Measurements from ENCODE around the gene SLC35F3. TPM values are rescaled to one million over a fixed set of nuclear protein-coding genes. Genes with fewer than 3 reads are reported as not detected.

The SLC35F3 gene
- total RNA-seq, 6 experiments from 2014 or later: not detected

GRCh38 chr1:234288946-234289345 is 384.5 kb downstream of the SLC35F3 start:
- Histone ChIP-seq H3K9me3 (no peaks in the 10 kb centered on the region), H3K4me3 (no peak overlapping the region), H3K36me3 (no peaks in the 10 kb centered on the region), H3K4me1 (no peaks in the 10 kb centered on the region), H3K27ac (no peak overlapping the region), H3K27me3 (no peaks in the 10 kb centered on the region)
- 48% methylated on average over 2 of the region's 2 CpGs for WGBS (ENCODE audit: insufficient coverage, low coverage, low lambda C conversion rate, missing lambda C conversion rate)
- intact Hi-C loops (cut with DNase I): no loop called here
- ATAC-seq: no peak
- DNase-seq: no peak
- TF ChIP-seq, protein P1, sequence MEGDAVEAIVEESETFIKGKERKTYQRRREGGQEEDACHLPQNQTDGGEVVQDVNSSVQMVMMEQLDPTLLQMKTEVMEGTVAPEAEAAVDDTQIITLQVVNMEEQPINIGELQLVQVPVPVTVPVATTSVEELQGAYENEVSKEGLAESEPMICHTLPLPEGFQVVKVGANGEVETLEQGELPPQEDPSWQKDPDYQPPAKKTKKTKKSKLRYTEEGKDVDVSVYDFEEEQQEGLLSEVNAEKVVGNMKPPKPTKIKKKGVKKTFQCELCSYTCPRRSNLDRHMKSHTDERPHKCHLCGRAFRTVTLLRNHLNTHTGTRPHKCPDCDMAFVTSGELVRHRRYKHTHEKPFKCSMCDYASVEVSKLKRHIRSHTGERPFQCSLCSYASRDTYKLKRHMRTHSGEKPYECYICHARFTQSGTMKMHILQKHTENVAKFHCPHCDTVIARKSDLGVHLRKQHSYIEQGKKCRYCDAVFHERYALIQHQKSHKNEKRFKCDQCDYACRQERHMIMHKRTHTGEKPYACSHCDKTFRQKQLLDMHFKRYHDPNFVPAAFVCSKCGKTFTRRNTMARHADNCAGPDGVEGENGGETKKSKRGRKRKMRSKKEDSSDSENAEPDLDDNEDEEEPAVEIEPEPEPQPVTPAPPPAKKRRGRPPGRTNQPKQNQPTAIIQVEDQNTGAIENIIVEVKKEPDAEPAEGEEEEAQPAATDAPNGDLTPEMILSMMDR (IDR thresholded peaks at IDR 0.05): no peak
- no peak for TF ChIP-seq POLR2A (IDR thresholded peaks at IDR 0.05)

DNA sequence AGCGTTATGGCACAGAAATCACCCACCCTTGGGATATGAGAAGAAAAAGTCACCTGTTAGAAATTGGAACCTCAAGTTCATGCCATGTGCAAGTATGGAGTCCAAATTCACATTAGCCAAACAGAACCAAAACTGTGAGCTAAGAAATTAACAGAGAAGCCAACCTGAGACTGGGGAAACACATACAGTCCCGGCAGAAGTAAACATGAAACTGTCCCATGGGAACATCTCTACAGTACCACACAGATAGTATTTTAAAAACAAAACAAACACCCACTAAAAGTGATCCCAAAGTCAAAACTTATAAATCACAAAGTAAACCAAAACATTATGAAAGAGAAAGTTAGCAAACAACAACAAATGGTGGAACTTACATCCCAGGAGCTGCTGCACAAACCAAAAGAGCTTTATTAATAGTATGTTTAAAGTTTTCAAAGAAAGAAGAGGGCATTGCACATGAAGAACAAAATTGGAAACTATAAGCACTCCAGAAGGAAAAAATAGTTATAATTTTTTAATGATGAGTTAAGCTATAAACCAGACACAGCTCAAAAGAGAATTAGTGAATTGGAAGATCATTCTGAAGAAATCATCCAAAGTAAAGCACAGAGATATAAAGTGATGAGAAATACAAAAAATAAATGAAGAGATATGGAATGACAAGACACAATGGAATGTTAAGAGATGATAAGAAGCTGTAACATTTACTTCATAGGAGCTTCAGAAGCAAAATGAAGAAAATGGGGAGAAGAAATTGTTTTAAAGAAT is 385.2 kb downstream of the SLC35F3 start:
- TF ChIP-seq POLR2A (IDR thresholded peaks at IDR 0.05): no peak
- TF ChIP-seq, protein P1 (IDR thresholded peaks at IDR 0.05): no peak
- no peaks in the 10 kb centered on the region for H3K27me3 ChIP-seq
- H3K9me3 ChIP-seq: no peaks in the 10 kb centered on the region
- no peaks in the 10 kb centered on the region for H3K36me3 ChIP-seq
- no peak overlapping the region for H3K4me3 ChIP-seq
- H3K27ac ChIP-seq: no peak overlapping the region
- intact Hi-C loops (cut with DNase I): loop anchor here in 1 of 2 donors (10.0 kb wide), 1 partner anchor 125 kb away; no protein-coding TSS in a partner anchor
- no peaks in the 10 kb centered on the region for H3K4me1 ChIP-seq
- DNase-seq (no peak), ATAC-seq (no peak)
- WGBS (ENCODE audit: insufficient coverage, low coverage, low lambda C conversion rate, missing lambda C conversion rate): 82% methylated on average over 2 of the region's 2 CpGs

DNA sequence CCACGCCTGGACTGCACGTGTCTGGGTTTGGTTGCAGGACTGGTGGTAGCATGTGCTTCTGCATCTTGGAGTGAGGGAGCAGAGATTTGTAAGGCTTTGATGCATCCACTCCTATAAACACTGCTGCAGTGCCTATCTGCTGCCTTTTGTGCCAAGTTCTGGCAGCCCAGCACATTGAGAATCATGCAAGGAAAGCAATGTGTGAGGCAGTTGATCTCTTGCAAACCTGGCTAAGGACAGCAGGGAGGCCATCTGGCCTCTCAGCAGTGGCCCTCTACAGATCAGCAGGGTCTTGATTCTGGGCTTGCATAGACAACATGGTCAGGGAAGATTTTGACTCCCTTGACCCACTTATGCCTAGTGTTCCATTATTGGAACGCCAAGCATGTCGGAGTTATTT is 387.5 kb downstream of the SLC35F3 start:
- TF ChIP-seq POLR2A (IDR thresholded peaks at IDR 0.05): no peak
- TF ChIP-seq, protein P1 (IDR thresholded peaks at IDR 0.05): no peak
- ATAC-seq: no peak
- no peaks in the 10 kb centered on the region for H3K27me3 ChIP-seq
- no peak overlapping the region for H3K27ac ChIP-seq
- H3K4me3 ChIP-seq: no peak overlapping the region
- no peaks in the 10 kb centered on the region for H3K36me3 ChIP-seq
- H3K9me3 ChIP-seq: no peaks in the 10 kb centered on the region
- WGBS (ENCODE audit: insufficient coverage, low coverage, low lambda C conversion rate, missing lambda C conversion rate): no CpG with 5 or more reads among the region's 4 CpGs
- no peak for DNase-seq
- H3K4me1 ChIP-seq: no peaks in the 10 kb centered on the region
- intact Hi-C loops (cut with DNase I): loop anchor here in 1 of 2 donors (10.0 kb wide), 1 partner anchor 127 kb away; no protein-coding TSS in a partner anchor

DNA sequence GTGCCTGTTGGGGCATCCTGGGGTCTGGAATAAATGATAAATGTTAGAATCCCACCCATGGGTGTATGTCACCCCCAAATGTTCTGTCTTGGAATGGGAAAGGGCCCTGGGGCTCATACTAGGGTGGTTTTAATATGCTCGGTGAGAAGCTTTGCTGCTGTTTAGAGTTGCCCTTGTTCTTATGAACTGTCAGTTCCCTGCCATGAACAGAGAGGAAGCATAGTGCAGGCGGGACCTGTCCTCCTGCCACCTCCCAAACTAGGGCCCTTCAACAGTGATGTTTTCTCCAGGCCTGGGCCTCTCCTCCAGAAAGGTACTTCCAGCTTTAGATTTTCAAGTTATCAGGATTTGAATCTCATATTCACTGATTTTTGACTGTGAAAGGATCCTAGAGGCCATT is 388.1 kb downstream of the SLC35F3 start:
- H3K27ac ChIP-seq: no peak overlapping the region
- no peaks in the 10 kb centered on the region for H3K9me3 ChIP-seq
- intact Hi-C loops (cut with DNase I): loop anchor here in 1 of 2 donors (10.0 kb wide), 1 partner anchor 128 kb away; no protein-coding TSS in a partner anchor
- no peak overlapping the region for H3K4me3 ChIP-seq
- ATAC-seq (no peak), DNase-seq (no peak)
- TF ChIP-seq, protein P1 (IDR thresholded peaks at IDR 0.05): no peak
- no peak for TF ChIP-seq POLR2A (IDR thresholded peaks at IDR 0.05)
- H3K27me3 ChIP-seq: no peaks in the 10 kb centered on the region
- H3K36me3 ChIP-seq: no peaks in the 10 kb centered on the region
- no peaks in the 10 kb centered on the region for H3K4me1 ChIP-seq
- WGBS (ENCODE audit: insufficient coverage, low coverage, low lambda C conversion rate, missing lambda C conversion rate): no CpG with 5 or more reads among the region's 2 CpGs

Measured in right lobe of liver (tissue), 6 donors.